ENCODE data around the gene RFX2. TPM values are rescaled to one million over a fixed set of nuclear protein-coding genes. Genes with fewer than 3 reads are reported as not detected.

RFX2 gene
- total and polyA plus RNA-seq, 9 of the 15 experiments (the other 6 are each of a cell fraction or from before 2014, with no cell fraction given), result 3.6 to 18.7 (median 8.7) TPM

DNA sequence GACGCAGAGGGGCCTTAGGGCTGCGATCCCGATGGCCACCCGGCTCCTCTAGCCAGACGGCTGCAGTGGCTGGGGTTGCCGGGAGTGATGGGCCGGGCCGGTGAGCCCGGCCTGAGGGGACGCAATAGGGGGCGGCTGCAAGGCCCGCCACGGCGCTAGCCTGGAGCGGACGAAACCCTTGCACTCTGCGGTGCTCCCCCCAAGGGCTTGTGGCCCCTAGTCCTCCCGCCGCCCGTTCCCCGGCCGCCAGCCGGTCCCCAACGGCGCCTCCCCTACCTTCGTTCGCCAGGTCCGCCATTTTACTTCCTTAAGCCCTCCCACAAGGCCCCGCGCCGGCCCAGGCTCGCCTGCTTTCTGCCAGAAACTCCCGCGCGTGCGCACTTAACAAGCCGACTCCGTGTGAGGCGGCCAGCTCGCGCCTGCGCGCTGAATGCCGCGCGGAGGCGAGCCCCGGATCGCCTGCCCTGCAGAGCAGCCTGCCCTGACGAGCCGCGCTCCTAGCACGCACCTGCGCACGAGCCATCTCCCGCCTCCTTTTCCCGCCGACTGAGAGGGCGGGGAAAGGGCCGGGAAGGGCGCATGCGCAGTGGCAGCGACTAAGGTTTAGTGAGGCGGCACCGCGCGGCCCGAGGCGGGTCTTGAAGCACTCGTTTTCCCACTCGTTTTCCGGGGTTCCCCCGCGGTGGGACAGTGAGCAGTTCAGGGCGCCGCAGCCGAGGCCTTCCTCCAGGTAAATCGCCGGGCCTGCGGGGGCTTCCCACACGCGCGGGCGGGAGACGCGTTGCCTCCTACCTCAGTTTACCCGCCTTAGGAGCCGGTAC, 132.3 kb downstream of the RFX2 start, which contains the start of gene RANBP3 (continued):
- TF ChIP-seq E2F3 (CRISPR knock-in tag; IDR thresholded peaks at IDR 0.05) (peak; percentile 97), ZNF263 (CRISPR knock-in tag; IDR thresholded peaks at IDR 0.05; ENCODE audit: borderline replicate concordance) (peak; percentile 90), MYBL2 (IDR thresholded peaks at IDR 0.05; ENCODE audit: low read depth) (no peak), MYBL2 (CRISPR knock-in tag; IDR thresholded peaks at IDR 0.05; ENCODE audit: borderline replicate concordance) (no peak), ZNF146 (CRISPR knock-in tag; IDR thresholded peaks at IDR 0.05; ENCODE audit: unreplicated experiment) (peak; percentile 45), KDM4B (IDR thresholded peaks at IDR 0.05; ENCODE audit: borderline replicate concordance in 2 of 2, low read depth in 1 of 2) (0 out of 4 replicates have a peak, but pooled peaks of 1 of the 2 experiments have one; percentile 26), CHD1 (IDR thresholded peaks at IDR 0.05; ENCODE audit: low read length) (peak; percentile 88), BHLHE40 (IDR thresholded peaks at IDR 0.05; ENCODE audit: low read length) (peak; percentile 91), PRMT5 (CRISPR knock-in tag; IDR thresholded peaks at IDR 0.05) (no peak), HCFC1 (IDR thresholded peaks at IDR 0.05; ENCODE audit: low read depth, low read length) (0 out of 2 replicates have a peak, but pooled peaks have one; percentile 31), ZBTB1 (CRISPR knock-in tag; IDR thresholded peaks at IDR 0.05; ENCODE audit: borderline replicate concordance, low read depth) (no peak), GTF2A2 (tag; IDR thresholded peaks at IDR 0.05) (no peak; the same call in 1 of the 2 replicates), ZNF311 (CRISPR knock-in tag; IDR thresholded peaks at IDR 0.05) (no peak), ARHGAP35 (IDR thresholded peaks at IDR 0.05; ENCODE audit: partially characterized antibody) (no peak)
- TF ChIP-seq, protein P1, sequence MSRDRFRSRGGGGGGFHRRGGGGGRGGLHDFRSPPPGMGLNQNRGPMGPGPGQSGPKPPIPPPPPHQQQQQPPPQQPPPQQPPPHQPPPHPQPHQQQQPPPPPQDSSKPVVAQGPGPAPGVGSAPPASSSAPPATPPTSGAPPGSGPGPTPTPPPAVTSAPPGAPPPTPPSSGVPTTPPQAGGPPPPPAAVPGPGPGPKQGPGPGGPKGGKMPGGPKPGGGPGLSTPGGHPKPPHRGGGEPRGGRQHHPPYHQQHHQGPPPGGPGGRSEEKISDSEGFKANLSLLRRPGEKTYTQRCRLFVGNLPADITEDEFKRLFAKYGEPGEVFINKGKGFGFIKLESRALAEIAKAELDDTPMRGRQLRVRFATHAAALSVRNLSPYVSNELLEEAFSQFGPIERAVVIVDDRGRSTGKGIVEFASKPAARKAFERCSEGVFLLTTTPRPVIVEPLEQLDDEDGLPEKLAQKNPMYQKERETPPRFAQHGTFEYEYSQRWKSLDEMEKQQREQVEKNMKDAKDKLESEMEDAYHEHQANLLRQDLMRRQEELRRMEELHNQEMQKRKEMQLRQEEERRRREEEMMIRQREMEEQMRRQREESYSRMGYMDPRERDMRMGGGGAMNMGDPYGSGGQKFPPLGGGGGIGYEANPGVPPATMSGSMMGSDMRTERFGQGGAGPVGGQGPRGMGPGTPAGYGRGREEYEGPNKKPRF (IDR thresholded peaks at IDR 0.05; ENCODE audit: low read depth, low read length), result no peak
- TF ChIP-seq, protein P2, sequence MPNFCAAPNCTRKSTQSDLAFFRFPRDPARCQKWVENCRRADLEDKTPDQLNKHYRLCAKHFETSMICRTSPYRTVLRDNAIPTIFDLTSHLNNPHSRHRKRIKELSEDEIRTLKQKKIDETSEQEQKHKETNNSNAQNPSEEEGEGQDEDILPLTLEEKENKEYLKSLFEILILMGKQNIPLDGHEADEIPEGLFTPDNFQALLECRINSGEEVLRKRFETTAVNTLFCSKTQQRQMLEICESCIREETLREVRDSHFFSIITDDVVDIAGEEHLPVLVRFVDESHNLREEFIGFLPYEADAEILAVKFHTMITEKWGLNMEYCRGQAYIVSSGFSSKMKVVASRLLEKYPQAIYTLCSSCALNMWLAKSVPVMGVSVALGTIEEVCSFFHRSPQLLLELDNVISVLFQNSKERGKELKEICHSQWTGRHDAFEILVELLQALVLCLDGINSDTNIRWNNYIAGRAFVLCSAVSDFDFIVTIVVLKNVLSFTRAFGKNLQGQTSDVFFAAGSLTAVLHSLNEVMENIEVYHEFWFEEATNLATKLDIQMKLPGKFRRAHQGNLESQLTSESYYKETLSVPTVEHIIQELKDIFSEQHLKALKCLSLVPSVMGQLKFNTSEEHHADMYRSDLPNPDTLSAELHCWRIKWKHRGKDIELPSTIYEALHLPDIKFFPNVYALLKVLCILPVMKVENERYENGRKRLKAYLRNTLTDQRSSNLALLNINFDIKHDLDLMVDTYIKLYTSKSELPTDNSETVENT (CRISPR knock-in tag; IDR thresholded peaks at IDR 0.05), result peak; percentile 41
- TF ChIP-seq, protein P3, sequence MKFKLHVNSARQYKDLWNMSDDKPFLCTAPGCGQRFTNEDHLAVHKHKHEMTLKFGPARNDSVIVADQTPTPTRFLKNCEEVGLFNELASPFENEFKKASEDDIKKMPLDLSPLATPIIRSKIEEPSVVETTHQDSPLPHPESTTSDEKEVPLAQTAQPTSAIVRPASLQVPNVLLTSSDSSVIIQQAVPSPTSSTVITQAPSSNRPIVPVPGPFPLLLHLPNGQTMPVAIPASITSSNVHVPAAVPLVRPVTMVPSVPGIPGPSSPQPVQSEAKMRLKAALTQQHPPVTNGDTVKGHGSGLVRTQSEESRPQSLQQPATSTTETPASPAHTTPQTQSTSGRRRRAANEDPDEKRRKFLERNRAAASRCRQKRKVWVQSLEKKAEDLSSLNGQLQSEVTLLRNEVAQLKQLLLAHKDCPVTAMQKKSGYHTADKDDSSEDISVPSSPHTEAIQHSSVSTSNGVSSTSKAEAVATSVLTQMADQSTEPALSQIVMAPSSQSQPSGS (CRISPR knock-in tag; IDR thresholded peaks at IDR 0.05), result 0 out of 2 replicates have a peak, but pooled peaks have one; percentile 49
- TF ChIP-seq, protein P4, sequence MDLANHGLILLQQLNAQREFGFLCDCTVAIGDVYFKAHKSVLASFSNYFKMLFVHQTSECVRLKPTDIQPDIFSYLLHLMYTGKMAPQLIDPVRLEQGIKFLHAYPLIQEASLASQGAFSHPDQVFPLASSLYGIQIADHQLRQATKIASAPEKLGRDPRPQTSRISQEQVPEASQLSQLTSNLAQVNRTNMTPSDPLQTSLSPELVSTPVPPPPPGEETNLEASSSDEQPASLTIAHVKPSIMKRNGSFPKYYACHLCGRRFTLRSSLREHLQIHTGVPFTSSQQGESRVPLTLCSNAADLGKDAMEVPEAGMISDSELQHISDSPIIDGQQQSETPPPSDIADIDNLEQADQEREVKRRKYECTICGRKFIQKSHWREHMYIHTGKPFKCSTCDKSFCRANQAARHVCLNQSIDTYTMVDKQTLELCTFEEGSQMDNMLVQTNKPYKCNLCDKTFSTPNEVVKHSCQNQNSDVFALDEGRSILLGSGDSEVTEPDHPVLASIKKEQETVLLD (IDR thresholded peaks at IDR 0.05), result peak; percentile 99
- TF ChIP-seq, protein P5, sequence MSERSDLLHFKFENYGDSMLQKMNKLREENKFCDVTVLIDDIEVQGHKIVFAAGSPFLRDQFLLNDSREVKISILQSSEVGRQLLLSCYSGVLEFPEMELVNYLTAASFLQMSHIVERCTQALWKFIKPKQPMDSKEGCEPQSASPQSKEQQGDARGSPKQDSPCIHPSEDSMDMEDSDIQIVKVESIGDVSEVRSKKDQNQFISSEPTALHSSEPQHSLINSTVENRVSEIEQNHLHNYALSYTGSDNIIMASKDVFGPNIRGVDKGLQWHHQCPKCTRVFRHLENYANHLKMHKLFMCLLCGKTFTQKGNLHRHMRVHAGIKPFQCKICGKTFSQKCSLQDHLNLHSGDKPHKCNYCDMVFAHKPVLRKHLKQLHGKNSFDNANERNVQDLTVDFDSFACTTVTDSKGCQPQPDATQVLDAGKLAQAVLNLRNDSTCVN (CRISPR knock-in tag; IDR thresholded peaks at IDR 0.05), result 0 out of 2 replicates have a peak, but pooled peaks have one; percentile 43
